ENCODE results near the gene UBXN11.

UBXN11 gene

GRCh38 chr1:26268290-26269197 lies 37.9 kb downstream of the UBXN11 start:
- no peak for DNase-seq

- no peak for DNase-seq
Observed at GRCh38 chr1:26265405-26265804, 41.0 kb downstream of the UBXN11 start.

GRCh38 chr1:26263212-26263611 lies 43.2 kb downstream of the UBXN11 start:
- DNase-seq = no peak

- DNase-seq = peak; percentile 77 to 91 (median 87)
Observed at GRCh38 chr1:26259578-26259977, 46.9 kb downstream of the UBXN11 start.

GRCh38 chr1:26259005-26259404 lies 47.4 kb downstream of the UBXN11 start:
- DNase-seq = peak in 3 of 4 experiments; percentile 23 to 36 (median 31)

GRCh38 chr1:26257222-26257621 lies 49.2 kb downstream of the UBXN11 start:
- DNase-seq = no peak

- DNase-seq = no peak
Observed at GRCh38 chr1:26254404-26254803, 52.0 kb downstream of the UBXN11 start.

- DNase-seq = no peak
Observed at GRCh38 chr1:26252718-26253117, 53.7 kb downstream of the UBXN11 start.

GRCh38 chr1:26239936-26240335 lies 66.5 kb downstream of the UBXN11 start:
- DNase-seq = no peak

GRCh38 chr1:26237230-26237966 lies 69.0 kb downstream of the UBXN11 start:
- DNase-seq = peak in 2 of 4 experiments; percentile 20 to 28

GRCh38 chr1:26234644-26235370 lies 71.6 kb downstream of the UBXN11 start:
- DNase-seq = peak in 3 of 4 experiments; percentile 13 to 21 (median 17)

GRCh38 chr1:26233903-26234643 lies 72.4 kb downstream of the UBXN11 start, which contains the start of gene CEP85:
CEP85 (plus strand) TSS chr1:26234200; CDS start chr1:26239784, 5,584 bp downstream.
- DNase-seq = peak; percentile 99
